Muscle of leg (tissue), 16 donors: Measurements from ENCODE around the gene PLPP4. TPM values are rescaled to one million over a fixed set of nuclear protein-coding genes. Genes with fewer than 3 reads are reported as not detected.

Source experiments
- DNase-seq: peaks from one replicate; pipeline ENCODE4 v3.0.0; 2013
- H3K27ac ChIP-seq: one replicate; pipeline ENCODE4 v1.5.1; 2013; ENCODE audit warnings: mild to moderate bottlenecking, low read length, control low read depth
- H3K27me3 ChIP-seq: one replicate; pipeline ENCODE4 v1.6.1; 2013; ENCODE audit warnings: low read length; ENCODE audit not compliant: control insufficient read depth, insufficient read depth
- H3K36me3 ChIP-seq: one replicate; pipeline ENCODE4 v1.6.1; 2013; ENCODE audit warnings: low read length; ENCODE audit not compliant: control insufficient read depth, insufficient read depth
- H3K4me1 ChIP-seq: one replicate; pipeline ENCODE4 v1.6.1; 2013; ENCODE audit warnings: low read length; ENCODE audit not compliant: control insufficient read depth, insufficient read depth
- H3K4me3 ChIP-seq: one replicate; pipeline ENCODE4 v1.5.1; 2013; ENCODE audit warnings: low read length, control low read depth
- H3K9me3 ChIP-seq: replicated peaks from 2 replicates; pipeline ENCODE4 v1.6.1; 2013; ENCODE audit warnings: low read depth, low read length; ENCODE audit not compliant: control insufficient read depth
- WGBS: methylation state at CpG from one replicate; pipeline ENCODE4 v1.1.5; 2013; ENCODE audit warnings: missing lambda C conversion rate; ENCODE audit not compliant: insufficient coverage; 5-methylcytosine and 5-hydroxymethylcytosine counted together
- long read RNA-seq, 11 donors: transcript quantifications; one replicate each; lab custom pipeline, GENCODE V29; 2026
- polyA plus RNA-seq, 8 donors: library from polyadenylated mRNA; unstranded; fragments of 120-200 nt; gene quantifications; one replicate each; pipeline versions ENCODE4 v1.2.1 to v1.2.3, GENCODE V29; 2013; ENCODE audit warnings: inconsistent platforms in 1 of 8, low replicate concordance in 1 of 8; ENCODE audit not compliant: insufficient read length in 8 of 8, insufficient read depth in 1 of 8
- total RNA-seq: library from RNA; stranded (reverse); fragments of 120-200 nt; gene quantifications from one replicate; pipeline ENCODE4 v1.2.4, GENCODE V29; 2013

The PLPP4 gene
- total RNA-seq (0.62 TPM), polyA plus RNA-seq (1 to 10 TPM in 2 of 8 donors, under 1 TPM in 5, not detected in 1; 0.14 to 1.7 (median 0.30) TPM)
- long read RNA-seq, donor 1: 0 reads
- long read RNA-seq, donor 2: 0 reads
- long read RNA-seq, donor 3: 0 reads
- long read RNA-seq, donor 4: 0 reads
- long read RNA-seq, donor 5, partial matches to known transcripts: 0 of 1 reads
- long read RNA-seq, donor 5, other reads (novel, unspliced or antisense): 0 of 1 reads
- long read RNA-seq, donor 6, partial matches to known transcripts: 0 of 1 reads
- long read RNA-seq, donor 6, other reads (novel, unspliced or antisense): 0 of 1 reads
- long read RNA-seq, donor 7: 0 reads
- long read RNA-seq, donor 8: 0 reads
- long read RNA-seq, donor 9: 0 reads
- long read RNA-seq, donor 10: 0 reads
- long read RNA-seq, donor 11: 0 reads

DNA sequence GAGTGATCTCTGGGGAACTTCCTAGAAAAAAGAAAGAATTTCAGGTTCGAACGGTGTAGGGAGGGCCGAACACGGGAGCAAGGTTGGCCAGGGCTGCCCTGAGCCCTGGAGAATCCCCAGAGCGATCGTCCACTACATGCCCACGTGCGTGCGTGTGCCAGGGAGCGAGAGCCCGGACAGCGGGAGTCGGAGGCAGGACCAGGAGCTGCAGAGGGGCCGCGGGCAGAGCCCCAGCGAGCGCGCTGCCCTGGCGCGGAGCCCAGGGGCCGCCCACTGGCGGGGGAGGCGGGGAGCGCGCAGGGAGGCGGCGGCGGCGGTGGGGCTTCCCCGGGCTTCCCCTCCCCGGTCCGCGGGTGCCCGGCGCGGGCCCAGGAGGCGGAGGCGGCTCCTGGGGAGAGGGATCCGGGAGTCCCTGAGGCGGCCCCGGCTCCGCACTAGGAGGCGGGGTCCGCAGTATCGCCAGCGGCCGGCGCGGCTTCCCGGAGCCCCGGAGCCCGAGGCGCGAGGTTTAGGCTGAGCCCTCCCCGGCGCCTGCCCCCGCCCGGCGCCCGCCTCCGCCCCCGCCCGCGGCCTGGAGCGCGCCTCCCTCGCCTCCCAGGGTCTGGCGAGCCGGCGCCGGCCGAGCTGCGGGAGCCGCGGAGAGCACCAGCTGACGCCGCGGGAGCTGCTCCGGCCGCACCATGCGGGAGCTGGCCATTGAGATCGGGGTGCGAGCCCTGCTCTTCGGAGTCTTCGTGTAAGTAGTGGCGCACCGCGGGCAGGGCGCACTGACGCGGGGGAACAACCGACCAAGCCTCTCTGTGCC is at the start of gene PLPP4:
Gene PLPP4 (plus strand): TSS at position 602 of the 805 bp plus-strand sequence. CDS start 79 bp downstream, at position 681.
- Histone ChIP-seq H3K27me3 (peaks cover 54% of the 10 kb centered on the region), H3K27ac (no peak within 1 kb of the TSS), H3K36me3 (no peaks in the 10 kb centered on the region), H3K4me3 (peak within 1 kb of the TSS; percentile 29), H3K9me3 (no peaks in the 10 kb centered on the region), H3K4me1 (peaks cover 12% of the 10 kb centered on the region)
- under 1% methylated on average over 92 of the region's 92 CpGs for WGBS
- peak; percentile 46 for DNase-seq

GRCh38 chr10:120409816-120410215 is 47.2 kb upstream of the PLPP4 start:
- no peaks in the 10 kb centered on the region for H3K36me3 ChIP-seq
- no peaks in the 10 kb centered on the region for H3K9me3 ChIP-seq
- DNase-seq: no peak
- WGBS: 100% methylated on average over 1 of the region's 4 CpGs
- H3K4me3 ChIP-seq: no peak overlapping the region
- H3K4me1 ChIP-seq: no peaks in the 10 kb centered on the region
- H3K27ac ChIP-seq: no peak overlapping the region
- no peaks in the 10 kb centered on the region for H3K27me3 ChIP-seq

DNA sequence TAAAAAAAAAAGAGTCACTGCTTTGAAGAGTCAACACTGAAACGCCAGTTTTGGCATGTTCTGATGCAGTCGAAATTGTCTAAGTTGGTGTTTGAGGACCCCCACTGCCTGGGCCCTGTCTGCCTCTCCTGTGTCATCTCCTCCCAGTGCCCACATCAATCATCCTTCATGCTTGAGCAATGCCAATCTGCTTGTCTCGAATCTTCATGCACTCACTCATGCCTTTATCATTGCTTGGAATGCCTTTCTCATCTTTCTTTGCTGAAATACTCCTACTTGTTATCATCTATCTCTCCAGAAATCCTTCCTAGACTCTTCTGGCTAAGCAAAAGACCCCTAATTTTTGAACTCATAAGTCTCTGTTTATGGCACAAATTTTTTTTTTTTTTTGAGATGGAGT is 42.1 kb upstream of the PLPP4 start:
- Histone ChIP-seq H3K27me3 (no peaks in the 10 kb centered on the region), H3K9me3 (no peaks in the 10 kb centered on the region), H3K4me3 (no peak overlapping the region), H3K4me1 (no peaks in the 10 kb centered on the region), H3K27ac (no peak overlapping the region), H3K36me3 (no peaks in the 10 kb centered on the region)
- WGBS: 77% methylated on average over 2 of the region's 3 CpGs
- no peak for DNase-seq

GRCh38 chr10:120415709-120416330 is 41.2 kb upstream of the PLPP4 start:
- Histone ChIP-seq H3K27me3 (no peaks in the 10 kb centered on the region), H3K9me3 (no peaks in the 10 kb centered on the region), H3K4me3 (no peak overlapping the region), H3K27ac (no peak overlapping the region), H3K36me3 (no peaks in the 10 kb centered on the region), H3K4me1 (no peaks in the 10 kb centered on the region)
- 100% methylated on average over 1 of the region's 5 CpGs for WGBS
- no peak for DNase-seq

- H3K4me1 ChIP-seq: no peaks in the 10 kb centered on the region
- no peaks in the 10 kb centered on the region for H3K9me3 ChIP-seq
- 77% methylated on average over 3 of the region's 5 CpGs for WGBS
- H3K27me3 ChIP-seq: no peaks in the 10 kb centered on the region
- H3K27ac ChIP-seq: no peak overlapping the region
- no peaks in the 10 kb centered on the region for H3K36me3 ChIP-seq
- H3K4me3 ChIP-seq: no peak overlapping the region
- no peak for DNase-seq
Observed at GRCh38 chr10:120420421-120420820, 36.6 kb upstream of the PLPP4 start.

DNA sequence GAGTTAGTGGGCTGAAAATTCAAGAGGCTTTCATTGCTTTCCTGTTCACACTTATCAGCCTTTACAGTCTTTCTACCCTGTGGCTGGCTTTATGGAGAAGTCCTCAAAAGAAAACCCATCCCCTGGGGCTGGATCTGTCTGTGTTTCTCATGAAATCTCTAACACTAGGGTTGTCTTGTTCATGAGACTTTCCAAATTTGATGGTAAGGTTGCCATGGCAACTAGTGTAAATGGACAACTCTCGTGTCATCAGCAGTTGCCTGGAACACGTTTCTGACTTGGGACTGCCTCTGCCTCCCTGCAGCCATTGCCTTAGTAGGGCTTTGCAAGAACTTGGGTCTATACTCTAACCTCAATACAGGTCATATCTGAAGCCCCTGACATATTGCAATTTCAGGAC is 35.8 kb upstream of the PLPP4 start:
- H3K4me3 ChIP-seq: no peak overlapping the region
- H3K27ac ChIP-seq: no peak overlapping the region
- H3K4me1 ChIP-seq: no peaks in the 10 kb centered on the region
- no peaks in the 10 kb centered on the region for H3K36me3 ChIP-seq
- no peaks in the 10 kb centered on the region for H3K27me3 ChIP-seq
- no peaks in the 10 kb centered on the region for H3K9me3 ChIP-seq
- WGBS: 38% methylated on average over 2 of the region's 2 CpGs
- DNase-seq: no peak

GRCh38 chr10:120422457-120422856 is 34.6 kb upstream of the PLPP4 start:
- Histone ChIP-seq H3K4me3 (no peak overlapping the region), H3K27ac (no peak overlapping the region), H3K4me1 (no peaks in the 10 kb centered on the region), H3K27me3 (no peaks in the 10 kb centered on the region), H3K36me3 (no peaks in the 10 kb centered on the region), H3K9me3 (no peaks in the 10 kb centered on the region)
- DNase-seq: no peak
- 90% methylated on average over 7 of the region's 7 CpGs for WGBS

GRCh38 chr10:120423431-120424197 is 33.4 kb upstream of the PLPP4 start:
- no peaks in the 10 kb centered on the region for H3K4me1 ChIP-seq
- no peaks in the 10 kb centered on the region for H3K27me3 ChIP-seq
- H3K4me3 ChIP-seq: no peak overlapping the region
- peak; percentile 22 for DNase-seq
- H3K9me3 ChIP-seq: no peaks in the 10 kb centered on the region
- no peaks in the 10 kb centered on the region for H3K36me3 ChIP-seq
- 61% methylated on average over 4 of the region's 8 CpGs for WGBS
- no peak overlapping the region for H3K27ac ChIP-seq

DNA sequence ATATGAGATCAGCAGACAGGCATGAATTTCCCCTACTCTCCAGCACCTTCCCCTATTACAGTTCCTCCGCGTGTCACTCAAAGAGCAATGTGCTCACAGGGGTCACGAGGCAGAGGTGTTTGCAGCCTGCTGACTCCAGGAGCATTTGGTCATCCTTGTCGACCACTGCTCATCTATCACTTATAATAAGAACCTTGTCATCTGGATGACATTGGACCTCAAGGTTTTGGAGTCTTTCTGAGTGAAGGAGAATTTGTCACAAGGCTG is 32.9 kb upstream of the PLPP4 start:
- no peaks in the 10 kb centered on the region for H3K36me3 ChIP-seq
- no peaks in the 10 kb centered on the region for H3K9me3 ChIP-seq
- WGBS: 83% methylated on average over 2 of the region's 4 CpGs
- no peak overlapping the region for H3K27ac ChIP-seq
- no peaks in the 10 kb centered on the region for H3K4me1 ChIP-seq
- no peaks in the 10 kb centered on the region for H3K27me3 ChIP-seq
- DNase-seq: no peak
- H3K4me3 ChIP-seq: no peak overlapping the region
